Karpas-422 (cell line): Measurements from ENCODE around the gene PPP1R15A. TPM values are rescaled to one million over a fixed set of nuclear protein-coding genes. Genes with fewer than 3 reads are reported as not detected.
A peak's percentile ranks its signal among the peaks of the same experiment; 100 is the strongest.
"Not testable (repeated sequence)": the region's sequence is repeated elsewhere in the genome, so short reads cannot be mapped to it uniquely, and the experiment has no call there.

Experiments
- DNase-seq: peaks from one replicate; pipeline ENCODE4 v3.0.0-alpha.2; 2015
- H2AFZ ChIP-seq: fragments of 200-600 bp; sonication (generic); 2 replicates; pipeline ENCODE4 v1.6.1; 2014; ENCODE audit warnings: antibody characterized with exemption, low read length, mixed read lengths
- H3K27ac ChIP-seq: fragments of 200-600 bp; sonication (generic); 2 replicates; pipeline ENCODE4 v1.5.1; 2014; ENCODE audit warnings: mild to moderate bottlenecking, low read length, moderate library complexity
- H3K27me3 ChIP-seq: fragments of 200-600 bp; sonication (generic); 2 replicates; pipeline ENCODE4 v1.6.1; 2014; ENCODE audit warnings: low read length, mixed read lengths
- H3K36me3 ChIP-seq: fragments of 200-600 bp; sonication (generic); 2 replicates; pipeline ENCODE4 v1.6.1; 2014; ENCODE audit warnings: low read length, mixed read lengths; ENCODE audit not compliant: insufficient read depth
- H3K4me1 ChIP-seq: fragments of 200-600 bp; sonication (generic); 2 replicates; pipeline ENCODE4 v1.6.1; 2014; ENCODE audit warnings: mild to moderate bottlenecking, low read length, mixed read lengths
- H3K4me2 ChIP-seq: fragments of 200-600 bp; sonication (generic); 2 replicates; pipeline ENCODE4 v1.6.1; 2014; ENCODE audit warnings: low read length, low read depth, mild to moderate bottlenecking; ENCODE audit not compliant: poor library complexity, severe bottlenecking
- H3K4me3 ChIP-seq: fragments of 200-600 bp; sonication (generic); 2 replicates; pipeline ENCODE4 v1.5.1; 2014; ENCODE audit warnings: mild to moderate bottlenecking, antibody characterized with exemption, low read length, mixed read lengths
- H3K79me2 ChIP-seq: fragments of 200-600 bp; sonication (generic); 2 replicates; pipeline ENCODE4 v1.6.1; 2014; ENCODE audit warnings: mild to moderate bottlenecking, low read length, mixed read lengths
- H3K9ac ChIP-seq: fragments of 200-600 bp; sonication (generic); 2 replicates; pipeline ENCODE4 v1.6.0; 2014; ENCODE audit warnings: low read length
- H3K9me2 ChIP-seq: fragments of 200-600 bp; sonication (generic), shearing (Covaris generic); replicated peaks from 2 replicates; pipeline ENCODE4 v1.6.0; 2014; ENCODE audit warnings: mild to moderate bottlenecking, low read length, moderate library complexity; ENCODE audit not compliant: insufficient read depth
- H3K9me3 ChIP-seq: fragments of 300-700, 200-600 bp; sonication (generic); 2 replicates; pipeline ENCODE4 v1.6.1; 2014; ENCODE audit warnings: low read length, mixed read lengths
- H4K20me1 ChIP-seq: fragments of 200-600 bp; sonication (generic); 2 replicates; pipeline ENCODE4 v1.6.1; 2014; ENCODE audit warnings: mild to moderate bottlenecking, antibody characterized with exemption, low read length, low read depth; ENCODE audit not compliant: insufficient read depth
- total RNA-seq: library from RNA; depleted of rRNA; stranded (reverse); fragments of >200 nt; shearing (Covaris generic); gene quantifications from 2 replicates; pipeline ENCODE4 v1.2.3, GENCODE V29; 2014; ENCODE audit warnings: low replicate concordance

PPP1R15A gene
- total RNA-seq, 1 experiment from 2014 or later = 22.6 TPM

DNA sequence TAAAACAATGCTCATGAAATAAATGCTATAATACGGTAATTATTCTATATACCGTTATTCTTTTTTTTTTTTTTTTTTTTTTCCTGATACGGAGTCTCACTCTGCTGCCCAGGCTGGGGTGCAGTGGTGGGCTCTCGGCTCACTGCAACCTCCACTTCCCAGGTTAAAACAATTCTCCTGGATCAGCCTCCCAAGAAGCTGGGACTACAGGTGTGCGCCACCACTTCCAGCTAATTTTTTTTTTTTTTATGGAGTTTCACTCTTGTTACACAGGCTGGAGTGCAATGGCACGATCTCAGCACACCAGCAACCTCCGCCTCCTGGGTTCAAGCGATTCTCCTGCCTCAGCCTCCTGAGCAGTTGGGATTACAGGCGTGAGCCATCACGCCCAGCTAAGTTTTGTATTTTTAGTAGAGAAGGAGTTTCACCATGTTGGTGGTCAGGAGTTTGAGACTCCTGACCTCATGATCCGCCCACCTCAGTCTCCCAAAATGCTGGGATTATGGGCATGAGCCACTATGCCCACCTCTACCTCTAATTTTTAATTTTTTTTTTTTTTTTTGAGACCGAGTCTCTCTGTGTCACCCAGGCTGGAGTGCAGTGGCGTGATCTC lies 6.9 kb downstream of the PPP1R15A start:
- Histone ChIP-seq H3K27ac (no peak overlapping the region), H4K20me1 (no peaks in the 10 kb centered on the region), H3K36me3 (0 out of 2 replicates have a peak, but pooled peaks cover 8% of the 10 kb centered on the region), H3K4me3 (no peak overlapping the region), H3K9me2 (no peaks in the 10 kb centered on the region), H3K4me2 (no peak overlapping the region), H3K9me3 (no peaks in the 10 kb centered on the region; the same call in 1 of the 2 replicates), H3K79me2 (peaks cover 6% of the 10 kb centered on the region), H2AFZ (no peak overlapping the region), H3K27me3 (no peaks in the 10 kb centered on the region), H3K9ac (no peak overlapping the region), H3K4me1 (peaks cover 26% of the 10 kb centered on the region)
- no peak for DNase-seq

DNA sequence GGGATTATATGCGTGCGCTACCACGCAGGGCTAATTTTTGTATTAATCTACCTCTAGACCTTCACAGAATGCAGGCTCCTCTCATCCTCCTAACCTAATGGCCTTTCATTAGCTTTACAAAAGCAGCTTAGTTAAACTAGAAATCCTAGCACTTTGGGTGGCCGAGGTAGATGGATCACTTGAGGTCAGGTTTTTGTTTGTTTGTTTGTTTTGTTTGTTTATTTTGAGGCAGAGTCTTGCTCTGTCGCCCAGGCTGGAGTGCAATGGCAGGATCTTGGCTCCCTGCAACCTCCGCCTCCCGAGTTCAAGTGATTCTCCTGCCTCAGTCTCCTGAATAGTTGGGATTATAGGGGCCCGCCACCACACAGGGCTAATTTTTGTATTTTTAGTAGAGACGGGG lies 7.5 kb downstream of the PPP1R15A start:
- not testable (repeated sequence) for H3K36me3 ChIP-seq, H2AFZ ChIP-seq, H3K27ac ChIP-seq, H3K27me3 ChIP-seq, H3K9me3 ChIP-seq, H3K9me2 ChIP-seq, H3K9ac ChIP-seq, H3K4me2 ChIP-seq, H3K79me2 ChIP-seq, H4K20me1 ChIP-seq, DNase-seq, H3K4me3 ChIP-seq
- peaks cover 20% of the 10 kb centered on the region for H3K4me1 ChIP-seq

DNA sequence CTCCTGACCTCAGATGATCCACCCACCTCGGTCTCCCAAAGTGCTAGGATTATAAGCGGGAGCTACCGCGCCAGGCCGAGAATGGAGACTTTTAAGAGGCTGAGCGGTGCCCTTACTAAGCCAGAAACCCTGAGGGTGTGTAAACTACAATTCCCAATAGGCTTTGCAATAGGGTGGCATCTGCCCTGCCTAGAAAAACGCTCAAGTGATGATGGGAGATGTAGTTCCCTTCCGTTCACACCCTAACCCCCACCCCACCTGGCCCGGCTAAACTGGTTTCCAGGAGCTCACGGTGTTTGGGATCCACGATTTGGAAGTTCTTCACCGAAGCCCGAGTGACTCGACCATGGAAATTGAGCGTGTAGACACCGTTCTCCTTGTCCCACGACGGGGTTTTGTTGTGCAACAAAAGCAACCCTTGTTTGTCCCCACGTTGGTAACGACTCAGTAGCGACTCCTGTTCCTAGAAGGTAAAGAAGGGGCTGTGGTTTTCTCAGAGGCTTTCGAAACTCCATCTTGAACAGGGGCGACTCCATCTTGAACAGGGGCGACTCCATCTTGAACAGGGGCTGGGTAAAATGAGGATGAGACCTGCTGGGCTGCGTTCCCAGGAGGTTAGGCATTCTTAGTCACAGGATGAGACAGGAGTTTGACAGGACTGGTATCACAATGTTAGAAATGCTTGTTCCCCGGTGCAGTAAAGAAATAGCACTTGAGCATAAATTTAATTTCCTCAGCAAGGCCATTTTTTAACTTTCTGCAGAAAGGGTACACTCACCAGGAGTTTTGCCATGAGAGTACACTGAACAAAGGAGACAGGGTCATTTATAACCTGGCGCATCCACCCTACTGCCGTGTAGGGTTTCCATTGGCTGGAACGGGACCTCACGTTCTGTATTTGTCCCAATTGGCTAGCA lies 9.8 kb downstream of the PPP1R15A start:
- Histone ChIP-seq H3K4me3 (no peak overlapping the region), H3K27ac (no peak overlapping the region), H3K4me1 (peaks cover 10% of the 10 kb centered on the region), H3K36me3 (no peaks in the 10 kb centered on the region), H3K9me2 (no peaks in the 10 kb centered on the region), H3K4me2 (no peak overlapping the region), H4K20me1 (no peaks in the 10 kb centered on the region), H3K9me3 (no peaks in the 10 kb centered on the region; the same call in 1 of the 2 replicates), H2AFZ (no peak overlapping the region), H3K27me3 (no peaks in the 10 kb centered on the region), H3K79me2 (no peaks in the 10 kb centered on the region), H3K9ac (no peak overlapping the region)
- DNase-seq = peak; percentile 78

DNA sequence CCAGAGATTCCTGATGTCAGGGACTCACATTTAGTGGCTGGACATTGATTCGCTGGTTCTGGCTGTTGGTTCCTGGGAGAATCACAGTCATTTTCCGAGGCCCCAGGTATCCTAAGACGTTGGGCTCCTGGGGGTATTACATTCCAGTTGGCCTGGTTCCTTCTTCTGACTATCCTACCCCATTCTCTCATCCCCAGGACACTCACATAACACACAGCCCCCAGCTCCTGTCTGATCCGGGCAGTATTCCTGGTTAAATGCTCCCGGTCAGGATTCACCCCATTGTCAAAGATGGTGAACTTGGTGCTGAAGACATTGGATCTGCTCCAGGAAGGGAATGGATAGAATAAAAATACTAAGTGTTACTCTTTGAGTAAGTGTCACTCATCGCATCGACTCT lies 11.5 kb downstream of the PPP1R15A start:
- Histone ChIP-seq H3K9ac (no peak overlapping the region), H2AFZ (no peak overlapping the region), H3K79me2 (no peaks in the 10 kb centered on the region), H3K9me2 (no peaks in the 10 kb centered on the region), H3K4me2 (no peak overlapping the region), H3K27me3 (no peaks in the 10 kb centered on the region), H3K27ac (no peak overlapping the region), H3K4me1 (peaks cover 10% of the 10 kb centered on the region), H3K36me3 (no peaks in the 10 kb centered on the region), H3K9me3 (no peaks in the 10 kb centered on the region; the same call in 1 of the 2 replicates), H3K4me3 (no peak overlapping the region), H4K20me1 (no peaks in the 10 kb centered on the region)
- no peak for DNase-seq

DNA sequence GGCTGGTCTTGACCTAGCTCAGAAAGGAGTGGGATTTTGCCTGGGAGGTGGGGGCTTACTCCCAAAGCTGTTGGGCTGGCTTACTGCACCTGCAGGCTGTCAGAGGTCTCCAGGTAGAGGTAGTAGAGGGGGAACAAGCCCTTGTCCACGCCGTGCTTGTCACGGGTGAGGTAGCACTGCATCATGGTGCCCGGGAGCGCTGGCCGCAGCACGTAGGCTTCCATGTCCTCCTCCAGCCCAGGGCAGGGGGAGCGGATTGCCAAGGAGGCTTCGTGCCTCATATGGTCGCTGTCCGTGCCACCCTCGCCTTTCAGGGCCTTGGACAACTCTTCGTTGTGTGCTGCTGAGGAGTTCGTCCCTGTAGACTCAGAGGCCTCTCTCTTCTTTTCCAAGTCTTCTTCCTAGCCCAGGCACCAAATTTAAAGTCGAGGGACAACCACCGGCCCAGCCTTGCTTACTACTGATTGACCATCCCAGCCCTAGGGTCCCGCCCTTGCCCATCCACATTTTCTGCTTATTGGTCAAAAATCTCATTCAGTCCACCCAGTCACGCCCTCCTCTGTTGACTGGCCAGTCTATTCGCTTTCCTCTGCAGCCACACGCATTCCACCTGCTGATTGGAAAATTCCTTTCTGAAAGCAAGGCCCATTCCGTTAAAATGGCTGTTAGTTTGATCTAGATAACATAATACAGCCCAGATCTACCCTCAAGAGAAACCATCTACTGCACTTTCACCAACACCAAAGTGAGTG lies 15.8 kb downstream of the PPP1R15A start:
- no peak overlapping the region for H3K4me2 ChIP-seq
- no peaks in the 10 kb centered on the region for H3K36me3 ChIP-seq
- no peaks in the 10 kb centered on the region for H3K79me2 ChIP-seq
- peaks cover 18% of the 10 kb centered on the region for H3K4me1 ChIP-seq
- H4K20me1 ChIP-seq = no peaks in the 10 kb centered on the region
- no peak overlapping the region for H3K4me3 ChIP-seq
- no peak for DNase-seq
- H3K9me2 ChIP-seq = no peaks in the 10 kb centered on the region
- no peaks in the 10 kb centered on the region for H3K9me3 ChIP-seq
- no peaks in the 10 kb centered on the region for H3K27me3 ChIP-seq
- H3K9ac ChIP-seq = no peak overlapping the region
- H3K27ac ChIP-seq = no peak overlapping the region
- no peak overlapping the region for H2AFZ ChIP-seq

DNA sequence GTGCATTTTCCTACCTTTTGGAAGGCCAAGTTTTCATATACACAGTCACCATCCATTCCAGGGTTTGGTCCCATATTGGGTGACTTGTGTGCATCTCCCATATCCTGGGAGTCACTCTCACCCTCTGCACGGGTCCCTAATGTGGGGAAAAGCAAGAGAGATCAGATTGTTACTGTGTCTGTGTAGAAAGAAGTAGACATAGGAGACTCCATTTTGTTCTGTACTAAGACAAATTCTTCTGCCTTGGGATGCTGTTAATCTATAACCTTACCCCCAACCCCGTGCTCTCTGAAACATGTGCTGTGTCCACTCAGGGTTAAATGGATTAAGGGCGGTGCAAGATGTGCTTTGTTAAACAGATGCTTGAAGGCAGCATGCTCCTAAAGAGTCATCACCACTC lies 17.3 kb downstream of the PPP1R15A start:
- H3K27ac ChIP-seq, H3K79me2 ChIP-seq, H3K9me2 ChIP-seq, H3K9ac ChIP-seq, H4K20me1 ChIP-seq, H3K27me3 ChIP-seq, DNase-seq, H3K4me2 ChIP-seq, H2AFZ ChIP-seq, H3K4me3 ChIP-seq, H3K36me3 ChIP-seq, H3K9me3 ChIP-seq: not testable (repeated sequence)
- peaks cover 18% of the 10 kb centered on the region for H3K4me1 ChIP-seq

DNA sequence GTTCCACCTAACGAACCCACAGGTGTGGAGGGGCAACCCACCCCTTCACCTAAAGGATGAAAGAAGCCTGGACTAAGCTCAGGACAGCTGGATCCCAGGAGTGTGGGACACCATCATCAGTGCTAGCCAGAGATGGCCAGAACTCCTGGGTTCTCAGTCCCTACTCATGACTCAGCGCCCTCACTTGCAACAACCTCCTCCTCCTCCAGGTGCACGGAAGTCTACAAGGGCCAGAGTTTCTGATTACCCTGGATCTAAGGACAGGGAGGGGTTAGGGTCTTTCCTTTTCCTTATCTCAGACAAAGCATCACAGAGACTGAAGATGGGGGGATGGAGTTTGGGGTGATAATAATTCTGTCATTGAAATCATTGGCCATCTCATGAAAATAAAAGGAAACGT lies 18.3 kb downstream of the PPP1R15A start:
- peaks cover 18% of the 10 kb centered on the region for H3K4me1 ChIP-seq
- H3K27me3 ChIP-seq = no peaks in the 10 kb centered on the region
- no peaks in the 10 kb centered on the region for H3K79me2 ChIP-seq
- H3K9me2 ChIP-seq = no peaks in the 10 kb centered on the region
- no peaks in the 10 kb centered on the region for H4K20me1 ChIP-seq
- no peak overlapping the region for H2AFZ ChIP-seq
- no peak for DNase-seq
- H3K9ac ChIP-seq = no peak overlapping the region
- no peaks in the 10 kb centered on the region for H3K36me3 ChIP-seq
- H3K27ac ChIP-seq = no peak overlapping the region
- H3K4me3 ChIP-seq = no peak overlapping the region
- H3K4me2 ChIP-seq = no peak overlapping the region
- H3K9me3 ChIP-seq = no peaks in the 10 kb centered on the region

DNA sequence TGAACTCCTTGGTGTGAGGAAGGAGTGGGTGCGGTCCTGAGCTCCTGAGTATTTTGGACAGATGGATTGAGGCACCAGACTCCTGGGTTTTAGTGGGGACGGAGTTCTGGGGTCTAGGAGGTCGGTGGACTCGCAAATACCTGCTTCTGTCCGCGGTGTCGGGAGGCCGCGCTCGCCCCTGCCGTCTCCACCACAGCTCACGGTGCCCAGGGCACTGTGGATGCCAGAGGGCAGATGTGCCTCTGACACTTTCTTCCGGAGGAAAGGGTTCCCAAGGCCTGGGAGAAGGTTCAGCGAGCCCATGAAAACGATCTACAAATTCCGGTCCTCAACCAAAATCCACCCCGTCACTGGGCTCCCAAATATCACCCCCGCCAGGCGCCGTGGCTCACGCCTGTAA lies 23.0 kb downstream of the PPP1R15A start:
- Histone ChIP-seq H3K36me3 (no peaks in the 10 kb centered on the region), H3K9me2 (no peaks in the 10 kb centered on the region), H3K4me2 (no peak overlapping the region), H3K79me2 (no peaks in the 10 kb centered on the region), H3K4me3 (no peak overlapping the region), H3K4me1 (peaks cover 13% of the 10 kb centered on the region), H2AFZ (no peak overlapping the region), H3K27ac (no peak overlapping the region), H3K9ac (no peak overlapping the region), H3K9me3 (no peaks in the 10 kb centered on the region), H4K20me1 (no peaks in the 10 kb centered on the region), H3K27me3 (no peaks in the 10 kb centered on the region)
- no peak for DNase-seq
